Fibroblast of pulmonary artery (primary cell): ENCODE results near the gene LCP1.

Source experiments
- DNase-seq: peaks from one replicate; pipeline ENCODE4 v3.0.0-alpha.2; 2010; ENCODE audit warnings: low read depth
- H3K4me3 ChIP-seq: replicated peaks from 2 replicates; pipeline ENCODE4 v1.5.1; 2011; ENCODE audit warnings: low read depth, mild to moderate bottlenecking, control low read depth, low read length, moderate library complexity
- CTCF ChIP-seq: IDR thresholded peaks from 2 replicates; pipeline ENCODE4 v1.5.1; 2011; ENCODE audit warnings: mild to moderate bottlenecking, control low read depth, low read length, inconsistent platforms; ENCODE audit errors: missing control alignments

Gene LCP1

GRCh38 chr13:46173656-46174055 is 8.3 kb downstream of the LCP1 start:
- no peak for TF ChIP-seq CTCF
- H3K4me3 ChIP-seq = no peak overlapping the region
- no peak for DNase-seq

- TF ChIP-seq CTCF = no peak
- no peak overlapping the region for H3K4me3 ChIP-seq
- DNase-seq = no peak
These were observed 9.4 kb downstream of the LCP1 start for GRCh38 chr13:46172531-46172991.

GRCh38 chr13:46171739-46172138 is 10.2 kb downstream of the LCP1 start:
- no peak overlapping the region for H3K4me3 ChIP-seq
- no peak for DNase-seq
- TF ChIP-seq CTCF = no peak

- DNase-seq = no peak
- no peak for TF ChIP-seq CTCF
- H3K4me3 ChIP-seq = no peak overlapping the region
These were observed 10.8 kb downstream of the LCP1 start for GRCh38 chr13:46171217-46171616.

- H3K4me3 ChIP-seq = no peak overlapping the region
- no peak for TF ChIP-seq CTCF
- peak; percentile 51 for DNase-seq
These were observed 11.3 kb downstream of the LCP1 start for GRCh38 chr13:46170687-46171086.

GRCh38 chr13:46170268-46170667 is 11.7 kb downstream of the LCP1 start:
- no peak for TF ChIP-seq CTCF
- DNase-seq = no peak
- H3K4me3 ChIP-seq = no peak overlapping the region

GRCh38 chr13:46169758-46170157 is 12.2 kb downstream of the LCP1 start:
- no peak for DNase-seq
- H3K4me3 ChIP-seq = no peak overlapping the region
- TF ChIP-seq CTCF = no peak
